C4-2B (cell line): ENCODE data around the gene SYT1.
"Not testable (repeated sequence)": the region's sequence is repeated elsewhere in the genome, so short reads cannot be mapped to it uniquely, and the experiment has no call there.

Experiments
- CTCF ChIP-seq: fragments of 450-650 bp; conservative IDR thresholded peaks from 2 replicates; pipeline ENCODE4 v1.5.1; 2017; ENCODE audit warnings: mild to moderate bottlenecking
- ZFX ChIP-seq: fragments of 450-650 bp; IDR thresholded peaks from 2 replicates; pipeline ENCODE4 v1.6.1; 2017

- not testable (repeated sequence) for TF ChIP-seq CTCF, ZFX
These were observed 24.0 kb upstream of the SYT1 start for GRCh38 chr12:78840518-78841019.
